ENCODE results near the gene CDC42EP2. TPM values are rescaled to one million over a fixed set of nuclear protein-coding genes. Genes with fewer than 3 reads are reported as not detected.
A peak's percentile ranks its signal among the peaks of the same experiment; 100 is the strongest.

Gene CDC42EP2
- total and polyA plus RNA-seq, 4 donors: 2.3 to 20.9 (median 9.8) TPM

DNA sequence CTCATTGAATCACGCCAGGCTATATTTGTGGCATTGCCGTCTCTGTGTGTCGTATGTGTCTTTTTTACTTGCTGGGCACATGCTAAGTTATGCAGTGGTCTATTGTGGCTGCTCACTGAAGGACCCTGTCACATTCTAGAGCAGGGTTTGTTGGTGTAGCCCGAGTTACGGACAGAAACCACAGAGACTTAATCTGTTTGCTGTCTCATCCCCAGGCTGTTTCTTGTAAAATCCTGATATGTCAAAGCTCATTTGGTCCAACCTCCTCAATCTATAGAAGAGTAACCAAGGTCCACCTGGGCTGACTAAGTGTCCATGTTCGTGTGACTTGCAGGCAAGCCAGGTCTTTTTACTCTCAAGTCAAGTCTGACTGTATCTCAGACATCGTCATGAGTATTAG lies 24.0 kb downstream of the CDC42EP2 start:
- Histone ChIP-seq H3K27ac (ENCODE audit: low read depth in 1 of 2, low read length in 2 of 2) (no peak overlapping the region), H3K4me3 (ENCODE audit: low read length in 2 of 2) (no peak overlapping the region), H3K4me1 (ENCODE audit: control insufficient read depth in 1 of 2, insufficient read depth in 2 of 2, low read length in 2 of 2) (peaks cover 0 to 5% of the 10 kb centered on the region in 2 donors), H3K9me3 (ENCODE audit: control insufficient read depth, low read length) (no peaks in the 10 kb centered on the region), H3K27me3 (ENCODE audit: control insufficient read depth in 1 of 2, insufficient read depth in 2 of 2, low read length in 1 of 2) (no peaks in the 10 kb centered on the region), H3K36me3 (ENCODE audit: control insufficient read depth in 1 of 2, insufficient read depth in 2 of 2, low read length in 1 of 2) (peaks cover 0 to 15% of the 10 kb centered on the region in 2 donors)
- intact Hi-C loops (cut with DNase I): no loop called here
- DNase-seq (no peak), ATAC-seq (ENCODE audit: low FRiP score) (no peak)
- 77 to 78% methylated on average over 7 of the region's 7 CpGs for WGBS, 2 donors

DNA sequence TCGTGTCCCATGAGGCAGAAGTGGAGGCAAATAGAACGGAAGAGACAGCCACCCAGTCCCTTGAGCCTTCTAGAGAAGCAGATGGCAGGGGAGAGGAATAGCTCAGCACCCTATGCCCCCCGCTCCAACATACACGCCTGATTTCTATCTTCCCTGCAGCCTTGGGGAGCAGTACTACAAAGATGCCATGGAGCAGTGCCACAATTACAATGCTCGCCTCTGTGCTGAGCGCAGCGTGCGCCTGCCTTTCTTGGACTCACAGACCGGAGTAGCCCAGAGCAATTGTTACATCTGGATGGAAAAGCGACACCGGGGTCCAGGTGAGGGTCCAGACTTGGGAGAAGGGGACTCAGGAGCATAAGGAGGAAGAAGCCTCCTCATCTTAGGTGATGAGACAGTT lies 25.6 kb downstream of the CDC42EP2 start:
- H3K9me3 ChIP-seq (ENCODE audit: control insufficient read depth, low read length): no peaks in the 10 kb centered on the region
- 89% methylated on average over 11 of the region's 11 CpGs for WGBS, 2 donors
- H3K27ac ChIP-seq (ENCODE audit: low read depth in 1 of 2, low read length in 2 of 2): no peak overlapping the region
- DNase-seq: no peak
- ATAC-seq (ENCODE audit: low FRiP score): no peak
- H3K36me3 ChIP-seq (ENCODE audit: control insufficient read depth in 1 of 2, insufficient read depth in 2 of 2, low read length in 1 of 2): peaks cover 0 to 21% of the 10 kb centered on the region in 2 donors
- intact Hi-C loops (cut with DNase I): no loop called here
- H3K27me3 ChIP-seq (ENCODE audit: control insufficient read depth in 1 of 2, insufficient read depth in 2 of 2, low read length in 1 of 2): no peaks in the 10 kb centered on the region
- H3K4me1 ChIP-seq (ENCODE audit: control insufficient read depth in 1 of 2, insufficient read depth in 2 of 2, low read length in 2 of 2): peaks cover 0 to 2% of the 10 kb centered on the region in 2 donors
- no peak overlapping the region for H3K4me3 ChIP-seq (ENCODE audit: low read length in 2 of 2)

GRCh38 chr11:65341856-65342255 lies 27.2 kb downstream of the CDC42EP2 start:
- no peak for ATAC-seq (ENCODE audit: low FRiP score)
- 86 to 88% methylated on average over 3 of the region's 3 CpGs for WGBS, 2 donors
- intact Hi-C loops (cut with DNase I): no loop called here
- Histone ChIP-seq H3K27ac (ENCODE audit: low read depth in 1 of 2, low read length in 2 of 2) (no peak overlapping the region), H3K9me3 (ENCODE audit: control insufficient read depth, low read length) (no peaks in the 10 kb centered on the region), H3K27me3 (ENCODE audit: control insufficient read depth in 1 of 2, insufficient read depth in 2 of 2, low read length in 1 of 2) (no peaks in the 10 kb centered on the region), H3K4me3 (ENCODE audit: low read length in 2 of 2) (no peak overlapping the region), H3K36me3 (ENCODE audit: control insufficient read depth in 1 of 2, insufficient read depth in 2 of 2, low read length in 1 of 2) (peaks cover 0 to 31% of the 10 kb centered on the region in 2 donors), H3K4me1 (ENCODE audit: control insufficient read depth in 1 of 2, insufficient read depth in 2 of 2, low read length in 2 of 2) (no peaks in the 10 kb centered on the region)
- no peak for DNase-seq

GRCh38 chr11:65351511-65351910 lies 36.8 kb downstream of the CDC42EP2 start:
- Histone ChIP-seq H3K27me3 (ENCODE audit: control insufficient read depth in 1 of 2, insufficient read depth in 2 of 2, low read length in 1 of 2) (no peaks in the 10 kb centered on the region), H3K9me3 (ENCODE audit: control insufficient read depth, low read length) (no peaks in the 10 kb centered on the region), H3K27ac (ENCODE audit: low read depth in 1 of 2, low read length in 2 of 2) (no peak overlapping the region), H3K4me1 (ENCODE audit: control insufficient read depth in 1 of 2, insufficient read depth in 2 of 2, low read length in 2 of 2) (no peaks in the 10 kb centered on the region), H3K4me3 (ENCODE audit: low read length in 2 of 2) (no peak overlapping the region), H3K36me3 (ENCODE audit: control insufficient read depth in 1 of 2, insufficient read depth in 2 of 2, low read length in 1 of 2) (peaks cover 6 to 9% of the 10 kb centered on the region in 2 donors)
- ATAC-seq (ENCODE audit: low FRiP score) (no peak), DNase-seq (no peak)
- WGBS, 2 donors: 95 to 96% methylated on average over 2 of the region's 2 CpGs
- intact Hi-C loops (cut with DNase I): no loop called here

DNA sequence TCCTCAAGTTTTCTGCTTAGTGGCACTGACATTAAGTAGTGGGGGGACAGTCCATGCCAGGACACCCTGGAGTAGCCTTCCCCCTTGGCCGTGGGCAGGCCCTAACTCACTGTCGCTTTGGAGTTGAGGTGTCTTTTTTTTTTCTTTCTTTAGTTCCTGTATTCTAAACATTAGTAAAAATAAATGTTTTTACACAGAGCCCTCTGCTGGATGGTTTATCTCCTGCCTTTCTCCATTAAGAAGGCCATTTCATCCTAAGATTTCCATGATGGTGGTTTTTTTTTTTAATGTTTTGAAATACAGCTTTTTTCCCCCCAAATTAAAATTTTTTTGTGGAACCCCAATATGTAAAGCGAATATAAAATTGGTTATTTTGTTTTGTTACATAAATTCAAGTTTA lies 38.1 kb downstream of the CDC42EP2 start:
- peaks cover 4 to 5% of the 10 kb centered on the region in 2 donors for H3K36me3 ChIP-seq (ENCODE audit: control insufficient read depth in 1 of 2, insufficient read depth in 2 of 2, low read length in 1 of 2)
- no peak for DNase-seq
- H3K4me1 ChIP-seq (ENCODE audit: control insufficient read depth in 1 of 2, insufficient read depth in 2 of 2, low read length in 2 of 2): no peaks in the 10 kb centered on the region
- intact Hi-C loops (cut with DNase I): no loop called here
- no peak overlapping the region for H3K27ac ChIP-seq (ENCODE audit: low read depth in 1 of 2, low read length in 2 of 2)
- H3K4me3 ChIP-seq (ENCODE audit: low read length in 2 of 2): no peak overlapping the region
- no peak for ATAC-seq (ENCODE audit: low FRiP score)
- WGBS, 2 donors: 79 to 83% methylated on average over 3 of the region's 3 CpGs
- H3K27me3 ChIP-seq (ENCODE audit: control insufficient read depth in 1 of 2, insufficient read depth in 2 of 2, low read length in 1 of 2): no peaks in the 10 kb centered on the region
- H3K9me3 ChIP-seq (ENCODE audit: control insufficient read depth, low read length): no peaks in the 10 kb centered on the region

DNA sequence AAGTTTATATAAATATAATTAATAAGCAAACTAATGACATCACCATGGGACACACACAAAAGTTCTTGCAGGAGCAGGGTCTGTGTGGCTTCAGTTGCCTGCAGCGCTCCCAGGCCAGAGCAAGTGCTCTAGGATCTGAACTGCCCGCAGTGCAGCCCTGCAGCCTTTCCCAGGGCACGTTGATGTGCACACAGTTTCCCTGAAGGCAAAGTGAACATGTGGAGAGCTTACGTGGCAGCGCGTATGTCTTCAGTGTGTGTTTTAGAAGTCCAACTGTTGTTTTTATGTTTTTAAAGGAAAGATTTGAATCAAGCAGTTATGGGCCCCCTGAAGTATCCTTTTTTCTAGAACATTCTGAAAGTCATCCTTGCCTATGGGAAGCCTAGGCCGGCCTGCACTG lies 38.7 kb downstream of the CDC42EP2 start:
- H3K4me3 ChIP-seq (ENCODE audit: low read length in 2 of 2): no peak overlapping the region

GRCh38 chr11:65353900-65354264 lies 39.2 kb downstream of the CDC42EP2 start:
- intact Hi-C loops (cut with DNase I): no loop called here
- H3K4me3 ChIP-seq (ENCODE audit: low read length in 2 of 2): no peak overlapping the region
- peak; percentile 6 for ATAC-seq (ENCODE audit: low FRiP score)

More for the DNA sequence above, 38.7 kb downstream of the CDC42EP2 start:
- Histone ChIP-seq H3K9me3 (ENCODE audit: control insufficient read depth, low read length) (no peaks in the 10 kb centered on the region), H3K4me1 (ENCODE audit: control insufficient read depth in 1 of 2, insufficient read depth in 2 of 2, low read length in 2 of 2) (no peaks in the 10 kb centered on the region), H3K27ac (ENCODE audit: low read depth in 1 of 2, low read length in 2 of 2) (no peak overlapping the region), H3K36me3 (ENCODE audit: control insufficient read depth in 1 of 2, insufficient read depth in 2 of 2, low read length in 1 of 2) (peaks cover 0 to 5% of the 10 kb centered on the region in 2 donors), H3K27me3 (ENCODE audit: control insufficient read depth in 1 of 2, insufficient read depth in 2 of 2, low read length in 1 of 2) (no peaks in the 10 kb centered on the region)
- ATAC-seq (ENCODE audit: low FRiP score): no peak
- 73 to 77% methylated on average over 7 of the region's 7 CpGs for WGBS, 2 donors
- no peak for DNase-seq
- intact Hi-C loops (cut with DNase I): no loop called here

GRCh38 chr11:65354265-65355012 lies 39.8 kb downstream of the CDC42EP2 start, which contains the start of gene TIGD3:
TSS of gene TIGD3 (plus strand) at chr11:65354751. CDS start at chr11:65355809, 1,058 bp downstream.
- peak within 1 kb of the TSS in 1 of 2 donors; percentile 61 for H3K27ac ChIP-seq (ENCODE audit: low read depth in 1 of 2, low read length in 2 of 2)
- DNase-seq (peak; percentile 99 to 100), ATAC-seq (ENCODE audit: low FRiP score) (peak; percentile 97)
- peaks cover 0 to 3% of the 10 kb centered on the region in 2 donors for H3K36me3 ChIP-seq (ENCODE audit: control insufficient read depth in 1 of 2, insufficient read depth in 2 of 2, low read length in 1 of 2)
- H3K9me3 ChIP-seq (ENCODE audit: control insufficient read depth, low read length): no peaks in the 10 kb centered on the region
- H3K4me3 ChIP-seq (ENCODE audit: low read length in 2 of 2): peak within 1 kb of the TSS; percentile 17 to 63
- intact Hi-C loops (cut with DNase I): no loop called here
- no peaks in the 10 kb centered on the region for H3K4me1 ChIP-seq (ENCODE audit: control insufficient read depth in 1 of 2, insufficient read depth in 2 of 2, low read length in 2 of 2)
- H3K27me3 ChIP-seq (ENCODE audit: control insufficient read depth in 1 of 2, insufficient read depth in 2 of 2, low read length in 1 of 2): no peaks in the 10 kb centered on the region
- WGBS, 2 donors: 0 to 1% methylated on average over 29 to 79 of the region's 79 CpGs

More at GRCh38 chr11:65353900-65354264, 39.2 kb downstream of the CDC42EP2 start:
- DNase-seq: no peak
- Histone ChIP-seq H3K36me3 (ENCODE audit: control insufficient read depth in 1 of 2, insufficient read depth in 2 of 2, low read length in 1 of 2) (peaks cover 0 to 3% of the 10 kb centered on the region in 2 donors), H3K4me1 (ENCODE audit: control insufficient read depth in 1 of 2, insufficient read depth in 2 of 2, low read length in 2 of 2) (no peaks in the 10 kb centered on the region), H3K9me3 (ENCODE audit: control insufficient read depth, low read length) (no peaks in the 10 kb centered on the region), H3K27ac (ENCODE audit: low read depth in 1 of 2, low read length in 2 of 2) (no peak overlapping the region), H3K27me3 (ENCODE audit: control insufficient read depth in 1 of 2, insufficient read depth in 2 of 2, low read length in 1 of 2) (no peaks in the 10 kb centered on the region)
- 8 to 11% methylated on average over 16 of the region's 16 CpGs for WGBS, 2 donors

Measured in aorta (tissue), 5 donors.